NCI-H69 (cell line): ENCODE results near the gene GP1BB.

Experiments used
- DNase-seq: peaks from one replicate; lab custom pipeline; 2025; lab: John Stamatoyannopoulos, UW

GP1BB gene

DNA sequence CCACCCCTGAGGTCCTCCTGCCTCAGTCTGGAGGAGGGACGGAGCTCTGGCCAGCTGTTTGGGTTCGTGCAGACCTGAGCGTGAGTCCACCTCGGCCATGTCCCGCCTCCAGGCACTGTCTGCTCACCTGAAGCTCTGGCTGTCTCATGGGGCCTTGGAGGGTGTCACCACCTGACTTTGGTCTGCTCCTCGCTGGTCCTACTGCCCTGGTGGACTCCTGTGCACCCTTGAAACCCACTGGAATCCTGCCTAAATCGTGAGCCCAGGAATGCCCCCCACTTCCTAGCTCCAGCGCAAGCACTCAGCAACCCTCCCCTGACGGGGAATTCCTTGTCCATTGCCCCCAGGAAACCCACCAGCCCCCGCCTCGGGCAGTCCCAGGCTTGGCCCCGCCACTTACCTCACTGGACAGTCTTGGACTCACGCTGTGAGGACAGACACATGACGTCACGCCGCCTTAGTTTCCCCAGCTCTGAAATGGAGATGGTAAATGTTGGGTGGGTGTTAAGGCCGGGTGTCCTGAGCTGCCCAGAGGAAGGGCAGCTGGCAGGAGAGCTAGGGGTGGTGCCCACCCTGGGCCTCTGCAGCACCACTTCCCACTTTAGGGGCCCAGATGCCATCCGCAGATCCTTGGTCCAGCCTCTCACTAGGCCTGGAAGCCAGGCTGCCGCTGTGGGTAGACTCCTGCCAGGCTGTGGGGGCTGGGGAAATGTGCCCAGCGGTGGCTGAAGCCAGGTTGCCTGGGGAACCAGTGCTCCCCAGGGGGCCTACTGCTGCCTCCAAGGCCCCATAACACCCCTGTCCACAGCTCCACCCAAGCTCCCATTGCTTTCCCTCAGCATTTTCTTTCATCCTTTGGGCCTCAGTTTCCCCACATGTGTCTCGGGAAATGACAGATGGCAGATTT is 19.1 kb downstream of the GP1BB start:
- peak; percentile 71 for DNase-seq

DNA sequence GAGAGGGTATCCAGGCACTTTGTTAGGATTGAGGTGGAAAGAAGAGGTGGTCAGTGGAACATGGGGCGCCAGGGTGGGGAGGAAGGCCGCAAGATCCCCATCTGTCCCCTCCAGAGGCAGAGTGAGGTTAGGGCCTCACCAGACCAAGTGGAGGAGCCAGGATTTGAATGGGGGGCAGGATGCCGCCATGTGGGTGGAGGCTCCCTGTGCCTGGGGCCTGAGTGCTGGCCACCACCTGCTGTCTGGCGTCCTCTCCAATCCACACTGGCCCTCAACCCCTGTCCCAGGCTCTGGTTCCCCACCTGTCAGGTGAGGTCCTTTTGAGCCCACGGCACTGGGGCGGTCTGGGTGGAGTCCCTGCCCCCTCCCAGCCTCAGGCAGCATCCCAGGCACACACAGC is 19.7 kb downstream of the GP1BB start:
- DNase-seq = no peak

- no peak for DNase-seq
These were observed 20.3 kb downstream of the GP1BB start for GRCh38 chr22:19743651-19744050.

DNA sequence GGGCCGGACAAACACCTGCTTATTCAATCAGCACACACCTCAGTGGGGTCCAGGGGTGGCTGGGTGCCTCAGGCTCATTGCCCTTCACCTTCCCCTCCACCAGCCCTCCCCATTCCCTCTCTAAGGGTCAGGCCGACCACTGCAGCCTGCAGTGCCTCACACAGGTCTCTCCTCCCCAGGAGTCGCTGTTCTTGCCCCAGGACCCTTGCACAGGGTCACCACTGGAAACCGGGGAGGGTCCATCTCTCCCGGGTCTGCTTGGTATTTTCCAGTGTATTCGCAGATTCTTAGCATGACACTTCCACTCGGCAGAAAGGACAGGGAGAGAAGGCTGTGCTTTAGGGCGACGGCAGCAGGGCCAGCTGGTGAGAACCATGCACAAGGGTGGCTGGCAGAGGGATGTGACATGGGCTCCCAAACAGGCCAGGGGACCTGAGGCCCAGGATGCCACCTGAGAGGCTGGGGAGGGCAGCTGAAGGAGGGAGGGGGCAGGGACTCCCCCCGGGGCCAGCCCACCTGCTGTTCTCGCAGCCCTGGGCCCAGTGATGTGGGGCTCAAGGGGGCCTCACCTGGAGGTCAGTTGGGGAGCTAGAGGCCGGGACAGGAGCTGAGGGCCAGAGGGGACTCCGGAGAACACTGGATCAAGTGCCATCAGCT is 21.1 kb downstream of the GP1BB start:
- no peak for DNase-seq

- peak; percentile 67 for DNase-seq
These were observed 22.1 kb downstream of the GP1BB start for GRCh38 chr22:19745155-19746101.

DNA sequence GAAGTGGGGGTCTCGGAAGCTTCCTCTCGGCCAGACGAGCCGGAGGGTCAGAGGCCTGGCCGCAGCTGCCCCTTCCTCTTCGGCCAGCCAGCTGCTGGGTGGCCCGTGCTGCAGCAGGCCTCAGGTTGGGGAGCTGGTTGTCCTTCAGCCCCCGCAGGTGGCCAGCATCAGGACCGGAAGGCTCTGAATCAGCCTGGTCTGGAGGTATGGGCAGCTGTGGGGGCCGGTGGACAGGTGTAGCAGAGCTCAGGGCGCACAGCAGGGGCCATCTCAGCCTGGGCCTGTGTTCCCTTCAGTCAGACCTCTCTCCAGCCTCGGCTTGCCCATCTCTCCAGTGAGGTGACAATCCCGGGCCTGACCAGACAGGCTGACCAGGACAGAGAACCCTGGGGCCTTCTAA is 23.4 kb downstream of the GP1BB start:
- DNase-seq = no peak

GRCh38 chr22:19747551-19747950 is 24.2 kb downstream of the GP1BB start:
- DNase-seq = no peak

DNA sequence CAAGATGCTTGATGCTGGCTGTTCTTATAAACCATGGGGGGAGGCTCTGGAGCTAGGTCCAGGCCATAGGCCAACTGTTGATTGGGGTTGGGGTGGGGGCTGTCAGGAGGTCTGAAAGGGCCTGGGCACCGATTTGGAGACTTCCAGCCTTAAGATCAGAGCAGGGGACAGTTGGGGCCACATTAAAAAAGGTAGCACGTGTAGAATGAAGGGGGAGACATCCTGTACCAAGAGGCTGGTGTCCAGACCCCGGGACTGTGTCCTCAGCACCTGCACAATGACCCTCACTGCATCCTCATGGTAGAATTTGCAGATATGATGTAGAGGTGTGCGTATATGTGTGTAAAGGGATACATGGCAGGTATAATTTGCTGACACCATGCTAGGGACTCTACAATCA is 24.8 kb downstream of the GP1BB start:
- DNase-seq = no peak

DNA sequence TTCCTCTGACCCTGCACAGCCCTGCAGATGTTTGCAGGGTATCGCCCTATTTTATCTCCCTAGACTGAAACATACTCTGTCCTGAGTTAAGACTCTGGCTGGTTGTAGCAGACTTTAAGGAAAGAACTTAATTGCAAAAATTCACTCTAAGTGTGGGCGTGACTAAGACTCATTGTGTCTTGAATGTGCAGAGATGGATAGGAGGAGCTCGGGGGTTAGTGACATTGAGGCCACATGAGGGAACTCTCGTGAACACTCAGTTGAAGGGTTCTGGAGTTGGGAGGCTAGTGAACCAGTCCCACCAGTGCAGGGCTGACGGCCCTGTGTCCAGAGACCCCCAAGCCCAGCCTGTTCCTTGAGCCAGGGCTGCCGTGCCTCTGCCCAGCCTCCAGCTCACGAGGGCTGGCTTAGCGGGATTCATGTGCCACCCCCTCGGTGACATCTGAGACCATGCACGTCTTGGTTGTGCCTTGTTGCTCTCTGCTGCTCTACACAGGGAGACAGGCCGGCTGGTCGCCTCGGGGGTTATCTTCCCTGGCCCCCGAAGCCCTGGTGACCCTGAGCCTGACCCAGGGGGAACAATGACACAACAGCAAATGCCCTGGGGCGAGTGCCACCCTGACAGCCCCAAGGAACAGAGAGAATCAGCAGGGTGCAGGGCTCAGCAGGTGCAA is 25.8 kb downstream of the GP1BB start:
- no peak for DNase-seq

GRCh38 chr22:19749876-19750275 is 26.5 kb downstream of the GP1BB start:
- DNase-seq = no peak

DNA sequence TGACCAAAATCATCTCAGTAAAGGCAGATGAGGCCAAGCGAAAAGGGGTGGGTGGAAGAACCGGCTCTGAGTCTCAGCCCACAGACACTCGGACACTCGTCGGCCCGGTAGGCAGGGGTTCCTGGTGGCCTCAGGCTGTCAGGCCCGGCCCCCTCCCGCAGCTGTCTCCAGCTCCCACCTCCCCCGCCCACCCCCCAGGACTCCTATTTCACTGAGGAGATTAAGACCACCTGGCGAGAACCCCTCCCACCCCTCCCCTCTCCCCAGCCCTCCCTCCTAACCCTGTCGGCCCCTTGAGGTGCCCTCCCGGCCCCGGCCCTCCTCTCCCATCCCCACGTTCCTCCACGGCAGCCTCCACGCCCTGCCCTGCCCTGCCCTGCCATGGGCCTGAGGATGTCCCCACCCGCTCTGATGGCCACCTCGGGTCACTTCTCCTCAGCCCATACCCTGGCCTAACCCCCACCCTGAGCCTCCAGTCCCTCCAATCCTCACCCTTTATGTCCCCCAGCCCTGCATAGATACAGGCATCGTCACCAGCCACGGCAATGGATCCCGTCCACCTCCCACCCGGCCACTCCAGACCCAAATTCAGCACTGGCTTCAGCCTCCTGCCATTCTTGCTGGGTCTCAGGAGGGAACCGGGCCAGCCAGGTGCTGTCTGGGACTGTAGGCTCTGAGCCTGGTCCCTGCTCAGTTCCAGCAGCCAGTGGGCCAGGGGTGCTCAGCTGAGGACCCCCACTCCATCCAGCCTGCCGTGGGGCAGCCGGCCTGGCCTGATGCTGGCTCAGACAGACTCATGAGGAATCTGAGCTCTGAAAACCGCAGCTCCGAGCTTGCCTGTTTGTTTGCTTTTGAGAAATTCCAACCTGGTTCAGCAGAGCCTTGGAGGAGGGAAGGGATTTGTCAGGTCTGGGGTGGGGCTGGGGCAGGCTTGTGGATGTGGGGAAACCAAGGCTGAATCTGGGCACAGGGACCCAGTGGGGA is 27.5 kb downstream of the GP1BB start:
- DNase-seq = no peak

- no peak for DNase-seq
These were observed 28.3 kb downstream of the GP1BB start for GRCh38 chr22:19751497-19752245.

GRCh38 chr22:19753090-19753842 is 29.9 kb downstream of the GP1BB start:
- DNase-seq = no peak

DNA sequence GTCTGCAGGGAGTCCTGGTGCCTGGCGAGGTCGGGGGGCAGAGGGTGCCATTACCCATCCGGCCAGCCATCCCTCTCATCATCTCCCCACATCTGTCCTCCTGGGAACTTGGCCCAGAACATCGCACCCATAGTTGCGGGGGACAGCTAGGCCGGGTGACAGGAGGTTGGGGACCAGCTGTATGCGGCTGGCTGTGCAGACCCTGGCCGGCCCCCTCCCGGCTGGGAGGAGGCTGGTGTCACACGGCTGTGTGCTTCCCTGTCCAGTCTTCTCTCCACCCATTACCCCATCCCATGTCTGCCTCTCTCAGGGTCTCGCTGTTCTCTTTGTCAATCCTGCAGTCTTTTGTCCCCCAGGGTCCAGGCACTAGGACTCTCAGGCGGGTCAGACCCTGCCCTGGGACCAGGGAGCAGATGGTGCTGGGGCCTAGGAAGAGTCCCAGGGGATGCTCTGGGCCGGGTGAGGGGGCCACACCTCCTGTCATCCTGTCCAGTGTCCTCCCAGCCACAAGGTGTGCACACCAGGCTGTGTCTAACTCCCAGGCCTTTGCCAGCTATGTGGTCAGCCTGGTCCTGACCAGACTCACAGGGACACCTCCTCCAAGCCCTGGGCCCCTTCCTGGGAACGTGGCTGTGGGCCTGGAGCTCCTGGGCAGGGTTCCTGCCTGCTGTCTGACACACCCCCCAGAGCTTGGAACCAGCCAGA is 30.8 kb downstream of the GP1BB start:
- no peak for DNase-seq

DNA sequence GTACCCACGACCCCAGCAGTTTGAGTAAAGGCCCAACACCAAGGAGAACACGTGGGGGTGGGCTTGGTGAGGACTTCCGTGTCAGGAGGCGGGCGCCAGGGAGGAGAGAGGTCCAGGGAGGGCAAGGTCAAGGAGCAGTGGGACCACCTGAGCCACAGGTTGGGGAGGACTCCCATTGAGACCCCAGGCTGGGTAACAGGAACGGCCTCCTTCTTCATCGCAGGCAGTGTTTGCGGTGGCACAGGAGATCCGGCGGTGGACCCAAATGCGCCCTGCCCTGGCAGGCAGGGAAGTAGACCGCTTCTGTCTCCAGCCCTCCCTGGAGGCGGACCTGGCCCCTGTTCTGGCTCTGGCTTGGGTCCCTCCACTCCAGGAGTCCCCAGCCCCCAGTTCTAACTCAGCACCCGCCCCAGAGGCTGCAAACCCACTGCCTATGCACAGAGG is 31.4 kb downstream of the GP1BB start:
- no peak for DNase-seq

DNA sequence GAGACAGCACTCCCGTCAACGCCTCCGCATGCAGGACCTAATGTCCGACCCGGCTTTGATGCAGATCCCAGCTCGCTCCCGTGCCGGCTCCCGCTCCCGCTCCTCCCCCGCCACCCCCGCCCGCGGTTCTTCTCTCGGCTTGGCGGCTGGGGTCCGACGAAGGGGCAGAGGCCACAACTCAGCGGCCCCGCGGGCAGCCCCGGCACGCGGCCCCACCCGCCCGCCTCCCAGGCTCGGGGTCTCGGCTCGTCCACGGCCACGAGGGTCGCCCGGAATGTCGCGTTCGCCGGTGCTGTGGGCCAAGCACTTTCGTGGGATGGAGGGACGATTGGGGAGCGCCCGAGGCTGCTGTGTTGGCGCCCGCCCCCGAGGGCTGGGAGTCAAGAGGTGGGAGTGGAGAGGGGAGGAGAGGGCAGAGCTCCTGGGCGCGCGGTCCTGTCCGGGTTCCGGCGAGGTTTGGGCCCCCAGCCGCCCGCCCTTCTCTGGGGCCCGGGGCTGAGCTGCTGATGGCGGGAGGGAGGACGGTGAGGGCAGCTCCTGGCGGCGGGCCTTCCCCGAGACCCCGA is 31.9 kb downstream of the GP1BB start:
- no peak for DNase-seq

GRCh38 chr22:19755722-19756287 is 32.5 kb downstream of the GP1BB start:
- no peak for DNase-seq
